HG03280 (cell line): ENCODE data around the gene CDK14.
A peak's percentile ranks its signal among the peaks of the same experiment; 100 is the strongest.

Source experiments
- ATAC-seq: cut with Tn5 transposase; IDR thresholded peaks from one replicate; pipeline ENCODE4 v1.9.1; 2021; ENCODE audit warnings: mild to moderate bottlenecking, moderate library complexity; ENCODE audit not compliant: unreplicated experiment

CDK14 gene

GRCh38 chr7:91034459-91035368 lies 438.6 kb downstream of the CDK14 start:
- peak; percentile 62 for ATAC-seq

- peak; percentile 62 for ATAC-seq
Observed at GRCh38 chr7:91039033-91039432, 442.9 kb downstream of the CDK14 start.

- no peak for ATAC-seq
Observed at GRCh38 chr7:91041141-91041540, 445.0 kb downstream of the CDK14 start.

GRCh38 chr7:91041901-91042484 lies 445.9 kb downstream of the CDK14 start:
- ATAC-seq, result no peak

- no peak for ATAC-seq
Observed at GRCh38 chr7:91043186-91043585, 447.1 kb downstream of the CDK14 start.

- ATAC-seq, result no peak
Observed at GRCh38 chr7:91043924-91044645, 448.0 kb downstream of the CDK14 start.

GRCh38 chr7:91045606-91046005 lies 449.5 kb downstream of the CDK14 start:
- no peak for ATAC-seq

GRCh38 chr7:91046322-91047089 lies 450.4 kb downstream of the CDK14 start:
- ATAC-seq, result no peak

- ATAC-seq, result no peak
Observed at GRCh38 chr7:91047636-91048035, 451.5 kb downstream of the CDK14 start.

GRCh38 chr7:91050677-91051076 lies 454.6 kb downstream of the CDK14 start:
- ATAC-seq, result peak; percentile 74

- no peak for ATAC-seq
Observed at GRCh38 chr7:91051966-91052365, 455.8 kb downstream of the CDK14 start.

- ATAC-seq, result no peak
Observed at GRCh38 chr7:91054374-91054773, 458.3 kb downstream of the CDK14 start.

- ATAC-seq, result no peak
Observed at GRCh38 chr7:91055219-91055618, 459.1 kb downstream of the CDK14 start.

GRCh38 chr7:91062713-91063112 lies 466.6 kb downstream of the CDK14 start:
- ATAC-seq, result no peak

GRCh38 chr7:91064052-91064451 lies 467.9 kb downstream of the CDK14 start:
- no peak for ATAC-seq

GRCh38 chr7:91064938-91065337 lies 468.8 kb downstream of the CDK14 start:
- ATAC-seq, result no peak

GRCh38 chr7:91066627-91067026 lies 470.5 kb downstream of the CDK14 start:
- no peak for ATAC-seq

- no peak for ATAC-seq
Observed at GRCh38 chr7:91067242-91067641, 471.1 kb downstream of the CDK14 start.

GRCh38 chr7:91068136-91068795 lies 472.1 kb downstream of the CDK14 start:
- ATAC-seq, result no peak

- ATAC-seq, result no peak
Observed at GRCh38 chr7:91069146-91069545, 473.0 kb downstream of the CDK14 start.
